ENCODE data around the gene ZNF407. TPM values are rescaled to one million over a fixed set of nuclear protein-coding genes. Genes with fewer than 3 reads are reported as not detected.

Gene ZNF407
- total RNA-seq, 1 experiment from 2014 or later, result 5.9 TPM

- DNase-seq (ENCODE audit: low read depth), result no peak
These were observed 234.7 kb downstream of the ZNF407 start for GRCh38 chr18:74832381-74832780.

- DNase-seq (ENCODE audit: low read depth), result no peak
These were observed 235.3 kb downstream of the ZNF407 start for GRCh38 chr18:74832999-74833398.

GRCh38 chr18:74834424-74835309 is 237.0 kb downstream of the ZNF407 start:
- DNase-seq (ENCODE audit: low read depth), result no peak

- peak; percentile 44 for DNase-seq (ENCODE audit: low read depth)
These were observed 238.8 kb downstream of the ZNF407 start for GRCh38 chr18:74836296-74837139.

- peak; percentile 72 for DNase-seq (ENCODE audit: low read depth)
These were observed 243.0 kb downstream of the ZNF407 start for GRCh38 chr18:74840492-74841167.

- no peak for DNase-seq (ENCODE audit: low read depth)
These were observed 243.6 kb downstream of the ZNF407 start for GRCh38 chr18:74841248-74841647.

GRCh38 chr18:74849301-74849700 is 251.6 kb downstream of the ZNF407 start:
- no peak for DNase-seq (ENCODE audit: low read depth)

- no peak for DNase-seq (ENCODE audit: low read depth)
These were observed 258.8 kb downstream of the ZNF407 start for GRCh38 chr18:74856434-74856833.

- DNase-seq (ENCODE audit: low read depth), result no peak
These were observed 259.3 kb downstream of the ZNF407 start for GRCh38 chr18:74856928-74857327.

- DNase-seq (ENCODE audit: low read depth), result no peak
These were observed 260.2 kb downstream of the ZNF407 start for GRCh38 chr18:74857901-74858300.

GRCh38 chr18:74861154-74861553 is 263.5 kb downstream of the ZNF407 start:
- DNase-seq (ENCODE audit: low read depth), result no peak

GRCh38 chr18:74862094-74862493 is 264.4 kb downstream of the ZNF407 start:
- no peak for DNase-seq (ENCODE audit: low read depth)

- no peak for DNase-seq (ENCODE audit: low read depth)
These were observed 268.9 kb downstream of the ZNF407 start for GRCh38 chr18:74866577-74866976.

GRCh38 chr18:74868461-74868860 is 270.8 kb downstream of the ZNF407 start:
- no peak for DNase-seq (ENCODE audit: low read depth)

- no peak for DNase-seq (ENCODE audit: low read depth)
These were observed 272.5 kb downstream of the ZNF407 start for GRCh38 chr18:74869904-74870863.

- no peak for DNase-seq (ENCODE audit: low read depth)
These were observed 273.3 kb downstream of the ZNF407 start for GRCh38 chr18:74870950-74871349.

GRCh38 chr18:74873629-74874028 is 276.0 kb downstream of the ZNF407 start:
- no peak for DNase-seq (ENCODE audit: low read depth)

GRCh38 chr18:74874351-74874750 is 276.7 kb downstream of the ZNF407 start:
- DNase-seq (ENCODE audit: low read depth), result no peak

GRCh38 chr18:74876630-74877243 is 279.1 kb downstream of the ZNF407 start:
- DNase-seq (ENCODE audit: low read depth), result no peak

GRCh38 chr18:74878267-74878666 is 280.6 kb downstream of the ZNF407 start:
- no peak for DNase-seq (ENCODE audit: low read depth)

Measured in Daoy (cell line).